HG02763 (cell line): ENCODE data around the gene PLXDC2.
A peak's percentile ranks its signal among the peaks of the same experiment; 100 is the strongest.

Source experiments
- ATAC-seq: cut with Tn5 transposase; IDR thresholded peaks from one replicate; pipeline ENCODE4 v1.9.1; 2021; ENCODE audit warnings: mild to moderate bottlenecking, moderate library complexity; ENCODE audit not compliant: unreplicated experiment

Gene PLXDC2

DNA sequence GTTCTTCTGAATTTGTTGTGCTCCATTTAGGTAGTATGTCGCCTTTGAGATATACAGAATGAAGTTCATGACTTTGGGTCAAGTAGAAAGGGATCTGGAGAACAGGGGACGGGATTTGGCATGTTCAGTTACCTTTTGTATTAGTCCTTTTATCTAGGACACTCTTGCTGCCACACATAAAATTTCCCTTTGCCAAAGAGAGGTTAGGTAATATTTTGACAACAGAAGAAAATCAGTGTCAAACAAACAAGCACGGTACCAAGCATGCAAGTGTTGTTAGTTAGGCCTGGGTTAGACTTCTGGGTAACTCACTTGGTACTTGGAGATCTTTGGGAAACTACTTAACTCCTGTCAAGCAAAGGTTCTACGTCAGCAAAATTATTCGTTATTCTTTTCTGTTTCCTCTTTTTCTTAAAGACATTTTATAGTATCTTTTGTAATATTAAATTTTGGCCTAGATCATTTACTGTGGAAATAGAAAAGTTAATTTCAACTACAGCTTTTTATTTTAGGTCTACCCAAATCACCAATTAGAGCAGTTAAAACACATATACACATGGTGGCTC lies 116.7 kb downstream of the PLXDC2 start:
- no peak for ATAC-seq

- ATAC-seq, result no peak
Measured at GRCh38 chr10:19933772-19934171, 117.5 kb downstream of the PLXDC2 start.

- no peak for ATAC-seq
Measured at GRCh38 chr10:19935176-19935575, 118.9 kb downstream of the PLXDC2 start.

DNA sequence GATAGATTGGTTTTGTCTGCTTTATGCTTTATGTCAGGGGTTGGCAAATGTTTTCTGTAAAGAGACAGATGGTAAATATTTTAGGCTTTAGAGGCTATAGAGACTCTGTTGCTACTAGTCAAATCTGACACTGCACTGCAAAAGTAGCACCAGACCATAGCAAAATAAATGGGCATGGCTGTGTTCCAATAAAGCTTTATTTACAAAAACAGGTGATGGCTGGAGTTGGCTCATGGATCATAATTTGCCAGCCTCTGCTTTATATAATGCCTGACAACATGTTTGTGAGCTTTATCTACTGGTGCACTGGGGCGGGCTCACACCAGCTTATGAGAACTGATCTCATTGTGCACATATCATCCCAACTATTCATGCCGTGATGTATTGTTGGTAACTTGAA lies 120.1 kb downstream of the PLXDC2 start:
- no peak for ATAC-seq

DNA sequence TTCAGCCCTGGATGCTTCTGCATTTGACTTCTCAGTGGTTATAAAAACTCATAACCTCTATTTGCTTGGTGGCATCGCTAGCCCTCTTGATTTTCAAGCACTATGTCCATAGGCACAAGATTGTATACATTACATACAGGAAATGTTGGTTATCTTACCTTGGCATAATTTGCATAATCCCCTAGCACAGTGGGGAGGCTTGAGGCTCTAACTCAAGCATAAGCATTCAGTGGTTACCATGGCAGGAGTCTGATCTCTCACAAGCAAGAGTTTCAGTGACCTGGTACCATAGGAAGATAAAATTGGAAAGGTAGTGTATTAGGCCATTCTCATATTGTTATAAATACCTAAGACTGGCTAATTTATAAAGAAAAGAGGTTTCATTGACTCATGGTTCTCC lies 121.8 kb downstream of the PLXDC2 start:
- no peak for ATAC-seq

DNA sequence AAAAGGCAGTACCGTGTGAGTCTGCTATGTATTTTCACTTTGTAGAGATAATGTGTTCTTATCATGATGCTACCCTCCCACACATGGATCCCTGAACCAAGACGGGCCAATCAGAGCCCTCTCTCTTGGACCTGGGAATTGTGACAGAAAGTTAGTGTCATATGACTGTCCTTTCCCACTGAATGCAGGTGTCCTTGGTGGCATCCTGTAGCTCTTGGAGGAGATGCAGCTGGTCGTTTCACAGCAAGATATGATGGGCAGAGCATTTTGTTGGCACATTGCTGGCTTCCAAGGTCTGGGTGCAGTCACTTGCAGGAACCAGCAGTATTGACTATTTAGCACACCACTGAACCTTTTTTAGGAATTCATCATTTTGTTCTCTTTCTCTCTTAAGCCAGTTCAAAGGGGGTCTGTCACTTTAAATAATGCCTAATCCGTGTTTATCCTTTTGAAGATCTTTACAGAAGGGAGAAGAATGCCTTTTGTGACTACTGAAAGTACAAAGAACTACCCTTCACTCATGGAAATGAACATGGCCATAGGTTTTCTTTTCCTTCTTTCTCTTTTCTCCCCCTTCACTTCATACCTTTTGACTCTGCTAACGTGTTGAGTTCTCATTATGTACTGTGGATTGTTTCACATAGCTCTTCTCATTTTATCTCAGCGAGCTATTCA lies 125.1 kb downstream of the PLXDC2 start:
- ATAC-seq, result no peak

- ATAC-seq, result no peak
Measured at GRCh38 chr10:19944911-19945663, 128.9 kb downstream of the PLXDC2 start.

- ATAC-seq, result no peak
Measured at GRCh38 chr10:19946245-19946644, 130.0 kb downstream of the PLXDC2 start.

DNA sequence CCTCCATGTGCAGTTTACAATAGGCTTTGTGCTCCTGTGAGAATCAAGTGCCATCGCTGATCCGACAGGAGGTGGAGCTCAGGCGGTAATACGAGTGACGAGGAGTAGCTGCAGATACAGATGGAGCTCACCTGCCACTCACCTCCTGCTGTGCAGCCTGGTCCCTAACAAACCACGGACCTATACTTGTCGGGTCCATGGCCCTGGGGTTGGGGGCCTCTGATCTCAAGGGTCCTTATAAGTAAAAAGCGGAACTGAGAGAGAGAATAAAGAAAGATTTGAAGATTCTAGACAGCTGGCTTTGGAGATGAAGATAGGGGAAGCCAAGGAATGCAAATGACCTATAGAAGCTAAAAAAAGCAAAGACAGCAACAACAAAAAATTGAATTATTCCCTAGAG lies 130.6 kb downstream of the PLXDC2 start:
- ATAC-seq, result no peak

DNA sequence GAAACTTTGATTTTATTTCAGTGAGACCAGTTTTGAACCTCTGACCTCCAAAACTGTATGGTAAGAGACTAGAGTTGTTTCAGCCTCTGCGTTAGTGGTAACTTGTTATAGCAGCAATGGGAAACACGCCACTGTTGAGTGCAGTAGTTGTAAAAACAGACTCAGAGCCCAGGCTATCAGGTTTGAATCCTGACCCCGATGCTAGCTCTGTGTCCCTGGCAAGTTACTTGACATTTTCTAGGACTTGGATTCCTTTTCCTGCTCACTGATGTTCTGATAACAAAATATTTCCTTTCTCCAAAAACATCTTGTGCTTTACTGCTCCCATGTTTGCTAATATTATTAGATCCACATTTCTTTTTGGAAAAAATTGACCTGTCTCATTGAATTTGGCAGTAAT lies 131.0 kb downstream of the PLXDC2 start:
- no peak for ATAC-seq

DNA sequence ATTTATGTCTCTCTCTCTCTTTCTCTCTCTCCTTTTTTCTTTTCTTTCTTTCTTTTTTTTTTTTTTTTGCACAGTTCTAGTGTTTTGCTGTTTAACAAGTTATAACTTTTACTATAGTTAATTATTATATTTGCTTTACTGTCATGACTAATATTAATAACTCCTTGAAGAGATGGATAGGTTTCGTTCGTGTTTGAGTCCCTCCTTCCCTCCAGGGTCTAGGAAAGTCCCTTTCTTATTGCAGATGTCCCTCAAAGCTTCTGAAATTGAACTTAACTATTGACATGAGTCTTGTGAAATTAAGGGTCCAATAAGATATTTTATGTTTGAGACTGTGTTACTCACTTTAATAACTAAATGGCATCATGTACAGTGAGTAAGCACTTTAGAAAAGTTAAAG lies 131.4 kb downstream of the PLXDC2 start:
- ATAC-seq, result no peak

GRCh38 chr10:19952224-19953010 lies 136.2 kb downstream of the PLXDC2 start:
- no peak for ATAC-seq

DNA sequence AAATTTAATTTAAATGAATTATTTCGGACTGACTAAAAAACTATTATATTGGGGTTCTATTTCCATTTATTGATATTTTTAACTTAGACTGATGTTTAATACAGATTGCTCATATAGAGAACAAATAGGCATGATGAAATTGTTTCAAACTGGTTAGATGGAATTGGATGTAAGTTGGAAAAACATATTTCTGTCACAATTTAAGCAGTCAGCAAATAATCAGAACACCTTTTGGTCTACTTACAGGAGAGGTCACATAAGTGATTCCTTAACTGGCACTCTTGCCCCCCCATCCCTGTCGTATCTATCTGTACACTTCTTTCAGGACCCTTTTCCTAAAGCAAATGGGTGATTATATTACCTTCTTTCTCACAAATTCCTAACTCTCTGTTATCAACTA lies 138.4 kb downstream of the PLXDC2 start:
- ATAC-seq, result no peak

DNA sequence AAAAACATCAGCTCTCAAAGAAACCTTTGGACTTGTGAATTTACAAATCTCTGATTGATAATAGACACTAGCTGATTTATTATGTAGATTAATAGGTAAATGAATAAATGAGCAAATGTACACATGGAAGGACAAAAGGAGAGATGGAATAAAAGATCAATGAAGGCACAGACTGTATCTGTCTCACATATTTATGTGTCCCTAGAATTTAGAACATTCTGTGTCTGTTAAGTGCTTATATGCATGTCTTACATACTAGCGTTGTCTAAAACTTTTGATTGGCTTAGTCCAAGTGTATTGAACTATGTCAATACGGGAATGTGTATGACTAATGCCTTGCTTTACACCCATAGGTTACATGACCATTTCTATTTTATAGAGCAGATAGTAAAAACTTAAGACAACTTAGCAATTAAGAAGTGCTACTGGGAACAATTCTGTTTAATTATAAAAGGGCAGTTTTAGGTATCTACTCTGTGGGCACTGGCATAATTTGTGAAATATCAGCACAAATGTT lies 140.3 kb downstream of the PLXDC2 start:
- ATAC-seq, result no peak

DNA sequence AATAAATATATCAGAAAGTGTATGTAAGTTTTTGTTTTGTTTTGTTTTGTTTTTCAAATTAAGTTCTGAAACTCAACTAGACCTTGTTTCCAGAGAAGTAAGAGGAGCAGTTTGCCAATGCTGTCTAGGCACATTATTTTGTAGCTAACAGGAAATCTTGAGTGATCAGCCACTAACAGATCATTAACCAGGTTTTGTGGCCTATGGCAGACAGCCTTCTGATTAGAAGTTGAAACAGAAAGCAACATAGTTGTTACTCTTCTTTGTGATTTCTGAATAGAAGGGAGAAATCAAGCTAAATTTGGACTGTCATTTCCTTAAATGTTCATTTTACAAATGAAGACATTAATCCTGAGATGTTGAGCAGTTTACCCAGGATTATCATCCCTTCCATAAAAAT lies 142.6 kb downstream of the PLXDC2 start:
- ATAC-seq, result peak; percentile 99

GRCh38 chr10:19961076-19962053 lies 145.1 kb downstream of the PLXDC2 start:
- no peak for ATAC-seq

GRCh38 chr10:19964625-19965024 lies 148.4 kb downstream of the PLXDC2 start:
- no peak for ATAC-seq

DNA sequence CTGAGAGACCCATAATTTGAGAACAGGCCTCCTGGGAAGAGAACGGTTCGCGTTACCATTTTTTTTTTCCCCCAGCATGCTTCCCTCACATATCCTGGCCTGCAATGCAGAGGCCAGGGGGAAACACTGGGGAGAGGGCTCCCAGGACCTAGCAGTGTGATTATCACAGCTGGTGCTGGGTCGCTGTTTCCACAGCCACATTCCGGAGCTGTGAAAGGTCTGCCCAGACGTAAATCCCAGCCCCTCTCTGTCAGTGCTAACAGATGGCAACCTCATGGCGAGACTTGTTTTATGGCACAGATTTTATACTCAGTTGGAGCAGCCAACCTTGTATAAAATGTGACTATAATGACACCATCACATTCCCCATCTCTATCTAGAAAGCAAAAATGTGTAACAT lies 150.5 kb downstream of the PLXDC2 start:
- no peak for ATAC-seq

GRCh38 chr10:19967981-19968380 lies 151.7 kb downstream of the PLXDC2 start:
- ATAC-seq, result no peak

DNA sequence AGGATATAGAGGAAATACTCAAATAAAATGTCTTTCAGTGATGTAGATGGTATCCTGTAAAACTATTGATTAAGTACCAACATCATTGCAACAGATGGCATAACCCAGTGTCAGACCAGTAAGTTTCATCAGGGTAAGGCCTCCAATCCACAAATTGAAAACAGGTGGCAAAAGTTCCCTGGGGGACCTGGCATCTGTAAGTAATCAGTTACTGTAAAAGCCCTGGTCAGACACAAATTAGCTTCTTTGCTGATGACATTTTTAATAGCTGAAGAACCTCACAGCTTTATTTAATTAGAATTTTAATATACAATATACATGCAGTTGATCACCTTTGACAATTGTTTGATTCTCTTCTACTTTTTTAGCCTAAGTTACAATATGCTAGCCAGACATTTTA lies 152.5 kb downstream of the PLXDC2 start:
- ATAC-seq, result no peak
